ENCODE data around the gene SNAPC5. TPM values are rescaled to one million over a fixed set of nuclear protein-coding genes. Genes with fewer than 3 reads are reported as not detected.

The SNAPC5 gene
- total and polyA plus RNA-seq, 2 donors from 2014 or later: 29.6 to 49.6 TPM

DNA sequence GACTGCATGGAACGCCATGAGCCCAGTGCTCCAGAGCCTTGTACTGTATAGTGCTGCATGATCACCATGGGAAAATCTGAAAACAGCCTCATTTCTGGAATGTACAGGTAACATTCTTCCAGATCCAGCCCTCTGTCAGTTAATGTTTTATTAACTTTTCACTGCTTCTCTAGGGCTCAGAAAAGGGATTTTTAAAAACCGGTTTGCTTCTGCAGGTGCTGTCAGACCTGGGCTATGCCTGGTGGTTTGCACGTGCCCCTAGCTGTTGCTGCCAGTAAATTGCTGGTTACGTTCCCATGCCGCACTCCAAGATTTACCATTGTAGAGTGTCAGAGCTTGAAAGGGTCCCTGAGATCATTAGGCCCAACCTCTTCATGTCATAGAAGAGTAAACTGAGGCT is 9.0 kb downstream of the SNAPC5 start:
- H3K4me3 ChIP-seq (ENCODE audit: low read length in 3 of 3): no peak overlapping the region
- H3K27me3 ChIP-seq (ENCODE audit: control insufficient read depth, insufficient read depth, low read length): no peaks in the 10 kb centered on the region
- DNase-seq: peak in 1 of 5 donors; percentile 25
- TF ChIP-seq, protein P1, sequence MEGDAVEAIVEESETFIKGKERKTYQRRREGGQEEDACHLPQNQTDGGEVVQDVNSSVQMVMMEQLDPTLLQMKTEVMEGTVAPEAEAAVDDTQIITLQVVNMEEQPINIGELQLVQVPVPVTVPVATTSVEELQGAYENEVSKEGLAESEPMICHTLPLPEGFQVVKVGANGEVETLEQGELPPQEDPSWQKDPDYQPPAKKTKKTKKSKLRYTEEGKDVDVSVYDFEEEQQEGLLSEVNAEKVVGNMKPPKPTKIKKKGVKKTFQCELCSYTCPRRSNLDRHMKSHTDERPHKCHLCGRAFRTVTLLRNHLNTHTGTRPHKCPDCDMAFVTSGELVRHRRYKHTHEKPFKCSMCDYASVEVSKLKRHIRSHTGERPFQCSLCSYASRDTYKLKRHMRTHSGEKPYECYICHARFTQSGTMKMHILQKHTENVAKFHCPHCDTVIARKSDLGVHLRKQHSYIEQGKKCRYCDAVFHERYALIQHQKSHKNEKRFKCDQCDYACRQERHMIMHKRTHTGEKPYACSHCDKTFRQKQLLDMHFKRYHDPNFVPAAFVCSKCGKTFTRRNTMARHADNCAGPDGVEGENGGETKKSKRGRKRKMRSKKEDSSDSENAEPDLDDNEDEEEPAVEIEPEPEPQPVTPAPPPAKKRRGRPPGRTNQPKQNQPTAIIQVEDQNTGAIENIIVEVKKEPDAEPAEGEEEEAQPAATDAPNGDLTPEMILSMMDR (IDR thresholded peaks at IDR 0.05; ENCODE audit: borderline replicate concordance, extremely low read depth, insufficient read depth): no peak
- H3K4me1 ChIP-seq (ENCODE audit: control insufficient read depth in 2 of 3, insufficient read depth in 2 of 3, low read depth in 1 of 3, low read length in 3 of 3): peaks cover 0 to 4% (median 4%) of the 10 kb centered on the region in 3 donors
- no peak overlapping the region for H3K9ac ChIP-seq (ENCODE audit: low read length in 3 of 3)
- H3K9me3 ChIP-seq (ENCODE audit: control insufficient read depth in 2 of 3, insufficient read depth in 1 of 3, low read length in 3 of 3): no peaks in the 10 kb centered on the region
- intact Hi-C loops (cut with DNase I): no loop called here
- no peak overlapping the region for H3K27ac ChIP-seq (ENCODE audit: low read depth in 2 of 2, low read length in 2 of 2)
- no peak for FAIRE-seq
- H3K36me3 ChIP-seq (ENCODE audit: control insufficient read depth in 2 of 3, insufficient read depth in 3 of 3, low read length in 3 of 3): peaks cover 6 to 15% (median 13%) of the 10 kb centered on the region in 3 donors

DNA sequence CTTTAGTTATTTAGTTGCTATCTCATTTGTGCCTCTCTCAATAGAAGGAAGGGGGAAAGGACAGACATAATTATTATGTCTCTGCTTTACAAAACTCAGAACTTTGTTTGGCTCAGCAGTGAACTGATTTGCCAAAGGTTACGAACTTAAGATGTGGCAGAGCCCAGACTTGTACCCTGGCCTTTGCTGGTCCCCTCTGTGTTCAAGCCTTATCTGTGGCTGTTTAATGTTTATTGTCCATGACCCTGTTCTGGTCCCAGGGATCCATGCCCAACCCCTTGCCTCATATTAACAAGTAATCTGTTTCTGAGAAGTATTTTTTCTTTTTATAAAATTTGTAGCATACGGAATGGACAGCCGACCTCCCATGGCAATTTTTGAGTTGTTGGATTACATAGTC is 10.7 kb downstream of the SNAPC5 start:
- FAIRE-seq (no peak), DNase-seq (no peak)
- H3K27me3 ChIP-seq (ENCODE audit: control insufficient read depth, insufficient read depth, low read length): no peaks in the 10 kb centered on the region
- peaks cover 5 to 13% (median 7%) of the 10 kb centered on the region in 3 donors for H3K36me3 ChIP-seq (ENCODE audit: control insufficient read depth in 2 of 3, insufficient read depth in 3 of 3, low read length in 3 of 3)
- no peak overlapping the region for H3K27ac ChIP-seq (ENCODE audit: low read depth in 2 of 2, low read length in 2 of 2)
- peaks cover 0 to 6% (median 4%) of the 10 kb centered on the region in 3 donors for H3K4me1 ChIP-seq (ENCODE audit: control insufficient read depth in 2 of 3, insufficient read depth in 2 of 3, low read depth in 1 of 3, low read length in 3 of 3)
- TF ChIP-seq, protein P1 (IDR thresholded peaks at IDR 0.05; ENCODE audit: borderline replicate concordance, extremely low read depth, insufficient read depth): no peak
- no peak overlapping the region for H3K4me3 ChIP-seq (ENCODE audit: low read length in 3 of 3)
- intact Hi-C loops (cut with DNase I): no loop called here
- H3K9me3 ChIP-seq (ENCODE audit: control insufficient read depth in 2 of 3, insufficient read depth in 1 of 3, low read length in 3 of 3): no peaks in the 10 kb centered on the region
- H3K9ac ChIP-seq (ENCODE audit: low read length in 3 of 3): no peak overlapping the region

DNA sequence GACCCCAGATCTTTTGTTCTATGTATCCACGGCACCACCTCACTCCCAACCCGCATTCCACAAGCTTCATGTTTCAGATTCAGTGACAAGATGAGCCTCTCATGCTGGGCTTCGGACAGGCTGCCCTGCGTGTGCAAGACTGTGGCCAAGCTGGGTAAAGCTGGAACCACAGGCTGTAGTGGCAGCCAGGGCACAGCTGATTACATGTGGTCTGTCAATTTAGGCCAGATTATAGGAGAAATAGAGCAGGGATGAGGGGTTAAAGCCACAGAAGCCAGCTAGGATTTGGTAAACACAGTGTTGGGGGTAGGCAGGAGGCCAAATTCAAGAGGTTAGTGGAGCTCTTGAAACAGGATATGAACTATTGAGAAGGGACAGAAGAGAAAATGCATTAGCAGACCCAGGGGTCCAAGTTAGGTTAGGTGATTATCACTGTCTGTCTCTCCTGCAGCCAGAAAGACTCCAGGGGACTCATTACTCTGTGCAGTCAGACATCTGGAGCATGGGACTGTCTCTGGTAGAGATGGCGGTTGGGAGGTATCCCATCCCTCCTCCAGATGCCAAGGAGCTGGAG is 12.9 kb downstream of the SNAPC5 start:
- TF ChIP-seq, protein P1 (IDR thresholded peaks at IDR 0.05; ENCODE audit: borderline replicate concordance, extremely low read depth, insufficient read depth): no peak
- intact Hi-C loops (cut with DNase I): no loop called here
- Histone ChIP-seq H3K9ac (ENCODE audit: low read length in 3 of 3) (no peak overlapping the region), H3K27ac (ENCODE audit: low read depth in 2 of 2, low read length in 2 of 2) (no peak overlapping the region), H3K27me3 (ENCODE audit: control insufficient read depth, insufficient read depth, low read length) (no peaks in the 10 kb centered on the region), H3K36me3 (ENCODE audit: control insufficient read depth in 2 of 3, insufficient read depth in 3 of 3, low read length in 3 of 3) (peaks cover 5 to 9% (median 7%) of the 10 kb centered on the region in 3 donors), H3K4me1 (ENCODE audit: control insufficient read depth in 2 of 3, insufficient read depth in 2 of 3, low read depth in 1 of 3, low read length in 3 of 3) (peaks cover 0 to 3% (median 2%) of the 10 kb centered on the region in 3 donors), H3K4me3 (ENCODE audit: low read length in 3 of 3) (no peak overlapping the region), H3K9me3 (ENCODE audit: control insufficient read depth in 2 of 3, insufficient read depth in 1 of 3, low read length in 3 of 3) (no peaks in the 10 kb centered on the region)
- FAIRE-seq (no peak), DNase-seq (no peak)
